GM23248 (cell line): ENCODE results near the gene FNDC3B.

ENCODE experiments used
- EZH2 ChIP-seq: fragments of 200-600 bp; sonication (generic); IDR thresholded peaks from 2 replicates; pipeline ENCODE4 v1.6.1; 2018; ENCODE audit warnings: antibody characterized with exemption, mild to moderate bottlenecking; ENCODE audit not compliant: insufficient read depth, poor library complexity, severe bottlenecking
- EZH2phosphoT487 ChIP-seq: fragments of 200-600 bp; sonication (generic); IDR thresholded peaks from 2 replicates; pipeline ENCODE4 v1.6.1; 2018; ENCODE audit warnings: antibody characterized with exemption, moderate library complexity, mild to moderate bottlenecking, low read depth; ENCODE audit not compliant: insufficient read depth

DNA sequence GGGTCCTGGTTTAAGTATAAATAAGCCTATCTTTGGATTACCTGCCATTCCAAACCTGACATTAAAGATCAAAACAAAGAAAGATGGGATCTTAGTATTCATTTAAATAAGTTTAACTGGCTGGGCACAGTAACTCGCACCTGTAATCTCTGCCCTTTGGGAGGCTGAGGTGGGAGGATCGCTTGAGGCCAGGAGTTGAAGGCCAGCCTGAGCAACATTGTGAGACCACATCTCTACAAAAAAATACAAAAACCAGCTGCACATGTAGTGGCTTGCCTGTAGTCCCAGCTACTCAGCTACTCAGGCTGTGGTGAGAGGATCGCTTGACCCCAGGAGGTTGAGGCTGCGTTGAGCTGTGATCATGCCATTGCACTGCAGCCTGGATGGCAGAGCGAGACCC is 176.9 kb downstream of the FNDC3B start:
- no peak for TF ChIP-seq EZH2
- no peak for TF ChIP-seq EZH2phosphoT487
